ENCODE results near the gene ETV3L.

The ETV3L gene

GRCh38 chr1:157131281-157131680 lies 31.7 kb upstream of the ETV3L start:
- DNase-seq, result no peak

- no peak for DNase-seq
These were observed 25.2 kb upstream of the ETV3L start for GRCh38 chr1:157124855-157125254.

GRCh38 chr1:157119448-157119847 lies 19.8 kb upstream of the ETV3L start:
- no peak for DNase-seq

GRCh38 chr1:157119008-157119407 lies 19.4 kb upstream of the ETV3L start:
- no peak for DNase-seq

- DNase-seq, result no peak
These were observed 18.0 kb upstream of the ETV3L start for GRCh38 chr1:157117527-157118057.

- no peak for DNase-seq
These were observed 17.1 kb upstream of the ETV3L start for GRCh38 chr1:157116737-157117103.

- no peak for DNase-seq
These were observed 16.5 kb upstream of the ETV3L start for GRCh38 chr1:157115851-157116736.

GRCh38 chr1:157115429-157115838 lies 15.8 kb upstream of the ETV3L start:
- no peak for DNase-seq

GRCh38 chr1:157114183-157115121 lies 14.8 kb upstream of the ETV3L start:
- no peak for DNase-seq

GRCh38 chr1:157113631-157114030 lies 14.0 kb upstream of the ETV3L start:
- no peak for DNase-seq

GRCh38 chr1:157113106-157113505 lies 13.5 kb upstream of the ETV3L start:
- no peak for DNase-seq

- DNase-seq, result no peak
These were observed 12.7 kb upstream of the ETV3L start for GRCh38 chr1:157112186-157112867.

GRCh38 chr1:157111396-157112165 lies 12.0 kb upstream of the ETV3L start:
- DNase-seq, result no peak

GRCh38 chr1:157110686-157111085 lies 11.1 kb upstream of the ETV3L start:
- no peak for DNase-seq

- no peak for DNase-seq
These were observed 10.4 kb upstream of the ETV3L start for GRCh38 chr1:157110003-157110402.

- DNase-seq, result no peak
These were observed 8.8 kb upstream of the ETV3L start for GRCh38 chr1:157108448-157108847.

GRCh38 chr1:157107702-157108101 lies 8.1 kb upstream of the ETV3L start:
- DNase-seq, result no peak

- DNase-seq, result no peak
These were observed 7.2 kb upstream of the ETV3L start for GRCh38 chr1:157106813-157107189.

GRCh38 chr1:157105988-157106812 lies 6.6 kb upstream of the ETV3L start:
- DNase-seq, result no peak

GRCh38 chr1:157105298-157105987 lies 5.8 kb upstream of the ETV3L start:
- no peak for DNase-seq

Data from NCI-H1092 treated with DMSO at 0.1 percent for 48 hours (cell line).